GM12878 (cell line): ENCODE results near the gene ADAMTSL3. TPM values are rescaled to one million over a fixed set of nuclear protein-coding genes. Genes with fewer than 3 reads are reported as not detected.

Experiments used
- ATAC-seq: fragments of 200-7000 bp; cut with Tn5 transposase; 3 replicates; pipeline ENCODE4 v1.9.1; 2020; ENCODE audit warnings: mild to moderate bottlenecking, moderate library complexity
- BruUV-seq: library from RNA; stranded (reverse); fragments of 400-500 nt; replicated peaks from 2 replicates; lab custom pipeline; 2021; lab: Mats Ljungman, UMichigan
- CTCF ChIA-PET: fragments of 300-600 bp; sonication (Branson Sonifier 250); formaldehyde crosslinking; extraction: SDS; loops from one replicate; lab custom pipeline; 2021; ENCODE audit warnings: inconsistent platforms; lab: Yijun Ruan, JAX
- POLR2A ChIA-PET: fragments of 350-600 bp; formaldehyde crosslinking; extraction: SDS; loops from one replicate; lab custom pipeline; 2021; ENCODE audit warnings: inconsistent platforms; lab: Charles Lee
- RAD21 ChIA-PET: fragments of 300-600 bp; sonication (Branson Sonifier 250); formaldehyde crosslinking; loops from one replicate; lab custom pipeline; 2023; ENCODE audit warnings: antibody characterized with exemption; ENCODE audit not compliant: unreplicated experiment; lab: Charles Lee
- SMC1A ChIA-PET: fragments of 300-600 bp; sonication (Branson Sonifier 250); formaldehyde crosslinking; loops from one replicate; lab custom pipeline; 2023; ENCODE audit not compliant: unreplicated experiment, uncharacterized antibody; lab: Charles Lee
- DNase-seq: peaks from one replicate; pipeline ENCODE4 v3.0.0-alpha.2; 2011; ENCODE audit warnings: low read depth, low spot score
- FAIRE-seq: peaks from 3 replicates; lab custom pipeline; 2011; peaks lifted over from hg19 to GRCh38; lab: Jason Lieb, UNC
- H2AFZ ChIP-seq: 2 replicates; pipeline ENCODE4 v1.6.0; 2011; ENCODE audit warnings: low read depth, low read length, control low read depth; ENCODE audit not compliant: control insufficient read depth
- H3K27ac ChIP-seq: 2 replicates; pipeline ENCODE4 v1.5.1; 2011; ENCODE audit warnings: control low read depth; ENCODE audit not compliant: control insufficient read depth, insufficient read depth
- H3K27me3 ChIP-seq, 2 experiments: replicated peaks in 1 of 2; 2 replicates each; pipeline versions ENCODE4 v1.6.0 to v1.6.1; 2011; ENCODE audit warnings: low read length in 1 of 2; ENCODE audit not compliant: control insufficient read depth in 2 of 2, insufficient read depth in 2 of 2
- H3K36me3 ChIP-seq, 2 experiments: 2 replicates each; pipeline ENCODE4 v1.5.1; 2011; ENCODE audit warnings: low read length in 1 of 2; ENCODE audit not compliant: control insufficient read depth in 2 of 2, insufficient read depth in 2 of 2
- H3K4me1 ChIP-seq: 2 replicates; pipeline ENCODE4 v1.6.1; 2011; ENCODE audit warnings: mild to moderate bottlenecking, low read length, moderate library complexity, mixed read lengths; ENCODE audit not compliant: control insufficient read depth, insufficient read depth
- H3K4me2 ChIP-seq: 2 replicates; pipeline ENCODE4 v1.6.0; 2011; ENCODE audit warnings: control low read depth; ENCODE audit not compliant: control insufficient read depth, insufficient read depth
- H3K4me3 ChIP-seq: fragments of 200-600 bp; sonication (generic); 2 replicates; pipeline ENCODE4 v1.5.1; 2016
- H3K79me2 ChIP-seq: 2 replicates; pipeline ENCODE4 v1.6.0; 2011; ENCODE audit warnings: low read length; ENCODE audit not compliant: control insufficient read depth, insufficient read depth
- H3K9ac ChIP-seq: 2 replicates; pipeline ENCODE4 v1.8.0; 2011; ENCODE audit warnings: low read length, control low read depth, mixed read lengths; ENCODE audit not compliant: control insufficient read depth, insufficient read depth
- H3K9me3 ChIP-seq: replicated peaks from 3 replicates; pipeline ENCODE4 v1.5.1; 2011; ENCODE audit warnings: mild to moderate bottlenecking, low read length; ENCODE audit not compliant: control insufficient read depth, insufficient read depth
- H4K20me1 ChIP-seq: 2 replicates; pipeline ENCODE4 v1.6.0; 2011; ENCODE audit not compliant: control insufficient read depth, insufficient read depth
- ATF2 ChIP-seq: IDR thresholded peaks from 2 replicates; pipeline ENCODE4 v1.6.1; 2012; ENCODE audit warnings: low read length, inconsistent platforms
- HDAC2 ChIP-seq: fragments of 200-600 bp; sonication (generic); IDR thresholded peaks from 2 replicates; pipeline ENCODE4 v1.6.1; 2017
- HDGF ChIP-seq: fragments of 450-650 bp; IDR thresholded peaks from 2 replicates; pipeline ENCODE4 v1.6.1; 2016; ENCODE audit warnings: antibody characterized with exemption
- KDM1A ChIP-seq: fragments of 200-600 bp; sonication (generic); IDR thresholded peaks from 2 replicates; pipeline ENCODE4 v1.6.1; 2016; ENCODE audit warnings: borderline replicate concordance
- ZBED1 ChIP-seq: IDR thresholded peaks from 2 replicates; pipeline ENCODE4 v1.6.1; 2016; ENCODE audit warnings: borderline replicate concordance
- in situ Hi-C: fragments of 300-500 bp; cut with MboI; formaldehyde crosslinking; loops from 9 replicates; pipeline ENCODE4 v1.14.3; 2018; ENCODE audit warnings: mixed read lengths
- intact Hi-C: fragments of 100-400 bp; cut with micrococcal nuclease; formaldehyde crosslinking; loops from one replicate; pipeline ENCODE4 v1.14.2; 2022; ENCODE audit not compliant: unreplicated experiment
- polyA plus RNA-seq, 11 experiments: library from polyadenylated mRNA; depleted of rRNA in 4 of 11; unstranded in 6 of 11; stranded (reverse) in 5 of 11; fragments of >200 nt; fragmentation: Nextera tagmentation in 4 of 11; fragmentation: Illumina TruSeq in 1 of 11; extraction: Ambion mirVana in 4 of 11; extraction: Trizol in 1 of 11; gene quantifications; 1 replicate in 1 of 11; 2 replicates in 10 of 11; pipeline versions ENCODE4 v1.2.1 to v1.2.3, GENCODE V29; 2011 to 2016; ENCODE audit warnings: inconsistent platforms in 2 of 11, missing spikeins in 2 of 11, low read depth in 1 of 11
- total RNA-seq, 4 experiments: library from RNA; depleted of rRNA in 3 of 4; stranded (reverse); fragments of >200 nt in 3 of 4; fragmentation: Illumina TruSeq in 1 of 4; extraction: Trizol in 1 of 4; gene quantifications; 2 replicates each; pipeline versions ENCODE4 v1.2.1 to v1.2.3, GENCODE V29; 2013 to 2021
- TF ChIP-seq, protein P1 (sequence below), 3 experiments: IDR thresholded peaks in 2 of 3; conservative IDR thresholded peaks in 1 of 3; 2 replicates each; pipeline ENCODE4 v1.5.1; 2011; ENCODE audit warnings: low read depth in 3 of 3, low read length in 3 of 3, mild to moderate bottlenecking in 3 of 3, control low read depth in 2 of 3, moderate library complexity in 2 of 3, inconsistent platforms in 1 of 3, mixed read lengths in 1 of 3; ENCODE audit not compliant: control insufficient read depth in 2 of 3, insufficient read depth in 1 of 3; ENCODE audit errors: extremely low read depth in 1 of 3

Gene ADAMTSL3
- total and polyA plus RNA-seq, 10 of the 15 experiments (the other 5 are each of a cell fraction or from before 2014, with no cell fraction given), result 0.01 to 0.28 (median 0.13) TPM

GRCh38 chr15:83917432-83917831 is 263.5 kb downstream of the ADAMTSL3 start (continued):
- TF ChIP-seq, protein P1, sequence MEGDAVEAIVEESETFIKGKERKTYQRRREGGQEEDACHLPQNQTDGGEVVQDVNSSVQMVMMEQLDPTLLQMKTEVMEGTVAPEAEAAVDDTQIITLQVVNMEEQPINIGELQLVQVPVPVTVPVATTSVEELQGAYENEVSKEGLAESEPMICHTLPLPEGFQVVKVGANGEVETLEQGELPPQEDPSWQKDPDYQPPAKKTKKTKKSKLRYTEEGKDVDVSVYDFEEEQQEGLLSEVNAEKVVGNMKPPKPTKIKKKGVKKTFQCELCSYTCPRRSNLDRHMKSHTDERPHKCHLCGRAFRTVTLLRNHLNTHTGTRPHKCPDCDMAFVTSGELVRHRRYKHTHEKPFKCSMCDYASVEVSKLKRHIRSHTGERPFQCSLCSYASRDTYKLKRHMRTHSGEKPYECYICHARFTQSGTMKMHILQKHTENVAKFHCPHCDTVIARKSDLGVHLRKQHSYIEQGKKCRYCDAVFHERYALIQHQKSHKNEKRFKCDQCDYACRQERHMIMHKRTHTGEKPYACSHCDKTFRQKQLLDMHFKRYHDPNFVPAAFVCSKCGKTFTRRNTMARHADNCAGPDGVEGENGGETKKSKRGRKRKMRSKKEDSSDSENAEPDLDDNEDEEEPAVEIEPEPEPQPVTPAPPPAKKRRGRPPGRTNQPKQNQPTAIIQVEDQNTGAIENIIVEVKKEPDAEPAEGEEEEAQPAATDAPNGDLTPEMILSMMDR (IDR thresholded peaks at IDR 0.05 in 2 of 3, conservative IDR thresholded peaks at IDR 0.05 in 1 of 3; ENCODE audit: control insufficient read depth in 2 of 3, extremely low read depth in 1 of 3, insufficient read depth in 1 of 3, low read depth in 3 of 3, low read length in 3 of 3), result no peak
- TF ChIP-seq ZBED1, result no peak
- TF ChIP-seq ATF2, result no peak

- ChIA-PET CTCF (interaction anchor here (0.6 to 2.0 kb wide), 6 partner anchors 8 to 56 kb away, joined by 3 to 8 read pairs (median 4); no protein-coding TSS in a partner anchor), SMC1A (interaction anchor here (0.8 to 2.7 kb wide), 7 partner anchors 10 to 66 kb away, joined by 3 to 18 read pairs (median 4); no protein-coding TSS in a partner anchor), RAD21 (interaction anchor here (1.7 to 3.1 kb wide), 3 partner anchors 10 to 75 kb away, joined by 7 to 15 read pairs (median 11); no protein-coding TSS in a partner anchor), POLR2A (no interaction called here)
- H3K9me3 ChIP-seq, result no peaks in the 10 kb centered on the region; the same call in 2 of the 3 replicates
- FAIRE-seq, result no peak
- H3K4me1 ChIP-seq, result peaks cover 28% of the 10 kb centered on the region
- no peak overlapping the region for H3K9ac ChIP-seq
- no peak overlapping the region for H3K4me2 ChIP-seq
- no peak for DNase-seq
- no peak for ATAC-seq
- no peaks in the 10 kb centered on the region for H4K20me1 ChIP-seq
- H3K4me3 ChIP-seq, result no peak overlapping the region
- intact Hi-C loops (no loop called here), in situ Hi-C loops (no loop called here)
- H2AFZ ChIP-seq, result no peak overlapping the region
- TF ChIP-seq HDGF (no peak), KDM1A (no peak), HDAC2 (no peak)
- no peaks in the 10 kb centered on the region for H3K36me3 ChIP-seq
- no peaks in the 10 kb centered on the region for H3K79me2 ChIP-seq
- H3K27me3 ChIP-seq, result no peaks in the 10 kb centered on the region
- no TSS peak for BruUV-seq
- H3K27ac ChIP-seq, result no peak overlapping the region
Measured at GRCh38 chr15:83918011-83918410, 264.1 kb downstream of the ADAMTSL3 start.
